ENCODE results near the gene CD101.

CD101 gene

DNA sequence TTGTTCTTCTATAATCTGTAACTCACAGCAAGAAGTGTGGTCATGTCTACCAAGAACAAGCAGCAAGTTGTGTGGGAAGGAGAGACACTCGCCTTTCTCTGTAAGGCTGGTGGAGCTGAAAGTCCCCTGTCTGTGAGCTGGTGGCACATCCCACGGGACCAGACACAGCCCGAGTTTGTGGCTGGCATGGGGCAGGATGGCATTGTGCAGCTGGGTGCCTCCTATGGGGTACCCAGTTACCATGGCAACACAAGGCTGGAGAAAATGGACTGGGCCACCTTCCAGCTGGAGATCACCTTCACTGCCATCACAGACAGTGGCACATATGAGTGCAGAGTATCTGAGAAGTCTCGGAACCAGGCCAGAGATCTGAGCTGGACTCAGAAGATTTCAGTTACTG lies 15.5 kb downstream of the CD101 start:
- DNase-seq = no peak

- no peak for DNase-seq
Observed at GRCh38 chr1:117017648-117018047, 16.1 kb downstream of the CD101 start.

- DNase-seq = no peak
Observed at GRCh38 chr1:117020526-117021156, 19.1 kb downstream of the CD101 start.

GRCh38 chr1:117022114-117022513 lies 20.6 kb downstream of the CD101 start:
- DNase-seq = no peak

DNA sequence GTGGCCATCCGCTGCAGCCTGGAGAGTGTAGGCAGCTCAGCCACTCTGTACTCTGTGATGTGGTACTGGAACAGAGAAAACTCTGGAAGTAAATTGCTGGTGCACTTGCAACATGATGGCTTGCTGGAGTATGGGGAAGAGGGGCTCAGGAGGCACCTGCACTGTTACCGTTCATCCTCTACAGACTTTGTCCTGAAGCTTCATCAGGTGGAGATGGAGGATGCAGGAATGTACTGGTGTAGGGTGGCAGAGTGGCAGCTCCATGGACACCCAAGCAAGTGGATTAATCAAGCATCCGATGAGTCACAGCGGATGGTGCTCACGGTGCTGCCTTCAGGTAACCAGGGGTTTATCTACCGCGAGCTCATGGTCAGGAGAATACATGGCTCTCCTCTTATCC lies 24.0 kb downstream of the CD101 start:
- no peak for DNase-seq

DNA sequence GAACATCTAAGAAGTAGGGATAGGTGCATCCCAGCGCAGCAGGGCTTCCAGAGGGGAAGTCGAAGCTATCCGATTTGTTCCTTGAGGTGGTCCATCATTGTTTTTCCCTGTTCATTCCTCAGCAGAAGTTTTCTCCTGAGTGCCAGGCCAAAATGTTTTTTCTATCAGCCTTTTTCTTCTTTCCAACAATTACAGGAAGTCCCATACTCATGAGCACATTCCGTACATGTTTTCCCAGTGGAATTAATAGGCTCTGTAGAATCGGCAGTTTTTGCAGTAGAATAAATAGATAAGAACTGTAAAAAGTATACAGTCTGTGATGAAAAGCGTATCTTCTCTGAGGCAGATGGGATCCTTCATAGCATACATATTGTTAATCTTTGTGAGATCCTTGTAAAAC lies 24.8 kb downstream of the CD101 start:
- no peak for DNase-seq

DNA sequence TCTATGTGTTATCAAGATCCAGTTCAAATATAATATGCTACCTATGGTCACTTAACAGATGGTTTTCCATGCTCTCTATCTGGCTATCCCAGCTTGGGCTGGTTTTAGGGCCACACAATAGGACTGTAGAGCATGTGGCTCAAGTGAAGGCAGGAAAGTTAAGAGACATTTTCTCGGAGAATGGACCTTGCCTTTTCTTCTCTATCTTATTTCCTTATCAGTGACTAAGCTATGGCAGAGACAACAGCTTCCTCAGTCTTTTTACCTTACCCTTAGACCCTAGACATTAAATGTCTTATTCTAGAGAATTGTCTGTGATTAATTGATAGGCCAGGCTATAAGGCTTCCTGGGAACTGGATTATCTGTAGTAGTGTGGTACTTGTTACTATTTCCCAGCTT lies 28.1 kb downstream of the CD101 start:
- no peak for DNase-seq

DNA sequence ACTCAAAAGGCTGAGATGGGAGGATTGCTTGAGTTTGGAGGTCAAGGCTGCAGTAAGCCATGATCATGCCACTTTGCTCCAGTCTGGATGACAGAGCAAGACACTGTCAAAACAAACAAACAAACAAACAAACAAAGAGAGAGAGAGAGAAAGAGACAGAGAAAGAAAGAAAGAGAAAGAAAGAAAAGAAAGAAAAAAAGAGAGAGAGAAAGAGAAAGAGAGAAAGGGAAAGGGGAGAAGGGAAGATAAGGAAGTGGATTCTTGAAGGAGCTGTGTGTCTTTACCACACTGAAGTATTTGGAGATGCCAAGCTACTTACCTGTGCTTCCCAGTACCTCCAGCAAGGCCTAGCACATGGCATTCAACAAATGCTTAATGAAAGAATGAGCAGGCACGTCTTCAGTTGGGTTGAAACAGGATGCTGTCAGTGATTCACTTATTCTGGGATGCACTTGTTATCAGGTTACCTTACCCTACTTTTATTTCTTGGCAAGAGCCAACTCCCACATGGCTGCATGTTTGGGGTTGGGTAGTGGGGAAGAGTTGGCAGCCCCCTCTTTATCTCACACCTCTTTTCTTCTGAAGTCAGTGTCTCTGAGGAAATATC lies 28.8 kb downstream of the CD101 start:
- DNase-seq = no peak

GRCh38 chr1:117032266-117032665 lies 30.7 kb downstream of the CD101 start:
- no peak for DNase-seq

DNA sequence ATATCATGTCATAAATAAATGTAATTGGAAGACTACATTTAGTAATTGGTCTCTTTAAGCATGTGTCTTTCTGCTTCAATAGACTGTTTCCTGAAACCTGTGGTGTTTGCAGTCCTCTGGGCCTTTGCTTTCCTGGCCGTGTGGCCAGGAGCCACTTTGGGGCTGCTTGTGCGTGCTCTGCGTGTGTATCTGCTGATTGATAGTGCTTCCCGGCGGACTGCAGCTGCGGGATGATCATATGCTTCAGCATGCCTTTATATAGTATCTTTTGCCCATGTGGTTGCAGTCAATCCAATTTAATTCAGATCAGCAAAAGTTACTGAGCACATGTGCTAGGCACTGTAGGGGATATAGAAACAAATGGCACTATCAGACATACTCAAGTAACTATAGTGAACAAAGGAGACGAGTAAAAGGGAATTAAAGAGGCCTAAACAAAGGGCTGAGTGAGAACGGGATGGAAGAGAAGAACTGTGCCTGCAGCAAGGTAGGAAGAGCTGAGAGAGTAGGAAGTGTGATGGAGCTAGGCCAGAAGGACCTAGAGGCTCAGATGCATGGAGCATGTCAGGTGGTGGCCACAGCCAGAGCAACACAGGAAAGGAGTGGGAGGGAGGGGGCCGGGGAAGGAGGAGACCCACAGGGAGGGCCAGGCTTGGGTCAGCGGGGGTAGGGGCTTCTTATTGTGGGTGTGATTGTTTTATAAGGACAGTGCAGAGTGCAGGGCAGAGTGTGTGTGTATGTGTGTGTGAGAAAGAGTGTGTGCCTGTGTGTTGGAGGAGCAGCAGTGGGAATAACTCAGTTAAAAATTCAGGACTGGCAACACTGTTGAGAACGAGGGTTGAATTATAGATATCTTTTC lies 31.4 kb downstream of the CD101 start:
- no peak for DNase-seq

- no peak for DNase-seq
Observed at GRCh38 chr1:117033772-117034171, 32.2 kb downstream of the CD101 start.

DNA sequence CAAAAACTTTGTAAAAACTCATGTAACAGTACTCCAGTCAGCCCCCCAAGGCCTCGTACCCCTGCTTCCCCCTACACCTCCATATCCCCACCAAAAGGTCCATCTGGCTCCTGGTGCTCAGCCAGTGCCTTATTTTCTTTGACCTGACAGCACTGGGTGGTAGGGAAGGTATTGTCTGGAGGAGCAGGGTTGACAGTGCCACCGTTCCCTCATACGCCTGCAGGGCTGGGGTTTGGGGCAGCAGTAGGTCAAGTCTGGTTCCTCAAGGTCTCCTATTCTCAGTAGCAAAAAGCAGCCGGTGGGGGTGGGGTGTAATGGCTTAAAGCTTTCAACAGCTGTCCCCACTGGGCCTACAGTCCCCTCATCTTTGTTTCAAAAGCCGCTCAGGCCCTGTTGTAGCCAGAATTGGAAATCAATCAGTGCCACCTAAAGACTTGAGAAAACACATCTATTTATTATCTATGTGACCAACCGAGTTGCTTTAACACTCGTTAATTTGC lies 33.3 kb downstream of the CD101 start:
- no peak for DNase-seq

GRCh38 chr1:117036018-117036461 lies 34.5 kb downstream of the CD101 start:
- DNase-seq = no peak

GRCh38 chr1:117037802-117038201 lies 36.2 kb downstream of the CD101 start:
- DNase-seq = no peak

DNA sequence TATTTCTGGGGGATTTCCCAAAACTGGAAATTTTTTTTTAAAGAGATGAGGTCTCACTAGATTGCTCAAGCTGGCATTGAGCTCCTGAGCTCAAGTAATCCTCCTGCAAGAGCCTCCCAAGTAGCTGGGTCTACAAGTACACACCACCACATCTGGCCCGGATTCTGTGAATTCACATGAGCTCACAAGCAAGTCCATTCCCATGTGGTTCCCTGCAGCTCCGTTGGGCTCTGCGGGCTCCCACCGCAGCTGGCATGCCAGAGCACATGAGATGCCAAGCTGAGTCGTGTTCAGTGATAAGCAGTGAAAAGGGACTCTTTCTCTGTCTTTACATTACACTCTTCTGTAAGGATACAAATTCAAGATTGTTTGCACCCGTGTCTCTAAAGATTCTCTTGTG lies 36.7 kb downstream of the CD101 start:
- no peak for DNase-seq

DNA sequence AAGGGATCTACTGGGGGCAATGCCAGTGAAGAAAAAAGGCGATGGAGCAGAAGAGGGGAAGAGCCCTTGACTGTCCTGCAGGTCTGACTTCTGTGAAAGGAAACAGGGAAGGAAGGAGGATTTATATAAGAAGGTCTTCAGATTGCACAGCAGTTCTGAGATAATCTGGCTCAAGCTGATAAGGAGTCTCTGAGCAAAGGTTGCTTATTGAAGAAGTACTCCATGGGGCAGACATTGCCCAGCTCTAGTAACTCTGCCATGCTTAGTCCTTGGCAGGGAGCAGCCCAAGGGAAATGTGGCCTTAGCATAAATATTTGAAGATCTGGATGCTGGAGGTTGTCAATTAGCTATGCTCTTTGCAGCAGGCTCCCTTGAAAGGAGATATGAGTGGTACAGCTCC lies 42.7 kb downstream of the CD101 start:
- no peak for DNase-seq

DNA sequence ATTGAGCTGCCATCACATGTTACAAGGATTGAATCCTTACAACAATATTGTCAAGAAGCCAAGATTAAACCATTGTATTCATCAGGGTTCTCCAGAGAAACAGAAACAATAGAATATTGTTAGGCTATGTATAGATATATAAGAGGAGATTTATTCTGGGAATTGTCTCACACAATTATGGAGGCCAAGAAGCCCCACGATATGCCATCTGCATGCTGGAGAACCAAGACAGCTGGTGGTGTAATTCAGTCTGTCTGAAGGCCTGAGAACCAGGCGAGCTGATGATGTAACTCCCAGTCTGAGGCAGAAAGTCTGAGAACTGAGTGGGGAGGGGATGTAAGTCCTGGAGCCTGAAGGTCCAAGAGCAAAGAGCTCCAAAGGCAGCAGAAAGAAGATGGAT lies 44.1 kb downstream of the CD101 start:
- DNase-seq = no peak

DNA sequence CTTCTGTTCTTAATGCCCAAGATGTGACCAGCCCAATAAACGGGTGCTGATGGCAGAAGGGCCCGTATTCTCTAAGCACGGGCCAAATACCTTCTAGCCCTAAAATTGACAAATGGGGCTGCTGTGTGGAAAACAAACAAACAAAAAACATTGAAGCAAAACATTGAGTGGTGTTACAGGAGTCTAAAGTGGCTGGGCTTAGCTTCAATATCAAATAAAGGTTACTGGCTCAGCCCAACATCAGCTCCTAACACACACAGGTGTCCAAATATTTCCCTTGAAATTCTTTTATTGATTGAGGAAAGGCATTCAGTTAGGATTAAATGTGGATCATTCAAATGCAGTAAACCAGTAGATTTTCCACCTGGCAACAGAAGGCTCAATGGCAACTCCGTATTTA lies 45.2 kb downstream of the CD101 start:
- peak; percentile 47 for DNase-seq

DNA sequence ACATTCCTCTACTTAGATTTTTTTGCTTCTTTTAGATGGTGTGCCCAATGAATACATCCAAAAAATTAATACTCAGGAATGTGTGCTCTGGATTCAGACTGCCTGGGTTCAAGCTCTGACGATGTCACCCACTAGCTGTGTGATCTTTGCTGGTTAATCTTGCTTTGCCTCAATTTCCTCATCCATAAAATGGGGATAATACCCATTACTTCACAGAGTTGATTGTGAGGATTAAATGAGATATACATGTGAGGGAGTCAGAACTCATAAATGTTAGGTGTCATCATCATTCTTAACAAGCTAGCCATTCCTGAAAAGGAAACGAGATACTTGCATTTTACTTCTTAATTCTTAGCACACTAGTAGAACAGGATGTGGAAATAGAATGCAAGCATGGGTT lies 45.7 kb downstream of the CD101 start:
- DNase-seq = no peak

DNA sequence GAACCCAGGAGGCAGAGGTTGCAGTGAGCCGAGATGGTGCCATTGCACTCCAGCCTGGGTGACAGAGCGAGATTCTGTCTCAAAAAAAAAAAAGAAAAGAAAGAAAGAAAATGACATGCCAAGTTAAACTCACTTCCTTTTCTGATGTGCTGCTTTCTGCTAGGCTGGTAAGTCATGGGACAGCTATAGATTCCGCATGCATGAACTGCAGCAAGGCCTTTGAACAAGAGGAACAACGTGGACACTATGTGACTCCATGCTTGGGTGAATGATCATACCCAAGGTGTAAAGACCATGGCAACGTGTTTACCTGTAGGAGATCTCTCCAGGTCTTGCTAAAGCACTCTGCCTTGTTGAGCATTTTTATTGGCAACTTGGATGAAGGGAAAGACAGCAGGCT lies 48.3 kb downstream of the CD101 start:
- no peak for DNase-seq

- no peak for DNase-seq
Observed at GRCh38 chr1:117051224-117052064, 49.9 kb downstream of the CD101 start.

GRCh38 chr1:117054068-117054467 lies 52.5 kb downstream of the CD101 start:
- no peak for DNase-seq

- DNase-seq = no peak
Observed at GRCh38 chr1:117058810-117059209, 57.2 kb downstream of the CD101 start.
